SH-SY5Y (cell line): Measurements from ENCODE around the gene BACH1.

Experiments used
- GATA2 ChIP-seq: IDR thresholded peaks from 2 replicates; pipeline ENCODE4 v1.6.1; 2011; ENCODE audit warnings: mild to moderate bottlenecking, low read depth, low read length
- GATA3 ChIP-seq: IDR thresholded peaks from 2 replicates; pipeline ENCODE4 v1.6.1; 2011; ENCODE audit warnings: low read depth, mild to moderate bottlenecking, low read length, moderate library complexity

GRCh38 chr21:29330797-29331196 lies 32.1 kb downstream of the BACH1 start:
- TF ChIP-seq GATA2 (no peak), GATA3 (no peak)
